ENCODE measurements around the gene MDC1.

MDC1 gene

GRCh38 chr6:30691208-30691847 lies 25.8 kb downstream of the MDC1 start:
- no peak for DNase-seq

GRCh38 chr6:30690403-30691207 lies 26.5 kb downstream of the MDC1 start, which contains the start of gene NRM:
NRM (minus strand) TSS chr6:30690984; CDS start chr6:30690974, 10 bp downstream.
- peak; percentile 52 for DNase-seq

- DNase-seq = no peak
Observed at GRCh38 chr6:30689985-30690384, 27.1 kb downstream of the MDC1 start.

- no peak for DNase-seq
Observed at GRCh38 chr6:30689022-30689865, 27.8 kb downstream of the MDC1 start.

GRCh38 chr6:30688569-30688968 lies 28.5 kb downstream of the MDC1 start:
- no peak for DNase-seq

- DNase-seq = no peak
Observed at GRCh38 chr6:30687659-30688431, 29.2 kb downstream of the MDC1 start.

- DNase-seq = peak; percentile 63
Observed at GRCh38 chr6:30686908-30687658, 30.0 kb downstream of the MDC1 start.

- peak; percentile 77 for DNase-seq
Observed at GRCh38 chr6:30686009-30686907, 30.8 kb downstream of the MDC1 start, which contains the start of gene PPP1R18. PPP1R18 (minus strand) TSS chr6:30686645; CDS start chr6:30686018, 627 bp downstream.

- peak; percentile 11 for DNase-seq
Observed at GRCh38 chr6:30685157-30686008, 31.7 kb downstream of the MDC1 start.

- peak; percentile 55 for DNase-seq
Observed at GRCh38 chr6:30684386-30685156, 32.5 kb downstream of the MDC1 start.

- no peak for DNase-seq
Observed at GRCh38 chr6:30683980-30684338, 33.1 kb downstream of the MDC1 start.

GRCh38 chr6:30683183-30683979 lies 33.7 kb downstream of the MDC1 start:
- DNase-seq = no peak

GRCh38 chr6:30682143-30683117 lies 34.7 kb downstream of the MDC1 start:
- peak; percentile 93 for DNase-seq

- DNase-seq = no peak
Observed at GRCh38 chr6:30681766-30682142, 35.3 kb downstream of the MDC1 start.

GRCh38 chr6:30679765-30680535 lies 37.1 kb downstream of the MDC1 start:
- DNase-seq = no peak
